DND-41 (cell line): Measurements from ENCODE around the gene SNAPC5.

Experiments
- ATAC-seq: fragments of 200-7000 bp; cut with Tn5 transposase; 3 replicates; pipeline ENCODE4 v1.9.1; 2021; ENCODE audit warnings: low read depth; ENCODE audit not compliant: insufficient read depth
- DNase-seq: peaks from one replicate; pipeline ENCODE4 v3.0.0-alpha.2; 2020
- H2AFZ ChIP-seq: 2 replicates; pipeline ENCODE4 v1.6.0; 2012; ENCODE audit warnings: low read depth, low read length
- H3K27ac ChIP-seq: 2 replicates; pipeline ENCODE4 v1.5.1; 2012; ENCODE audit warnings: low read length, inconsistent platforms
- H3K27me3 ChIP-seq: fragments of 200-600 bp; sonication (generic); 2 replicates; pipeline ENCODE4 v1.6.0; 2012; ENCODE audit warnings: low read length, mild to moderate bottlenecking, inconsistent platforms; ENCODE audit not compliant: insufficient read depth, poor library complexity
- H3K36me3 ChIP-seq: 2 replicates; pipeline ENCODE4 v1.5.1; 2012; ENCODE audit warnings: low read length, inconsistent platforms; ENCODE audit not compliant: insufficient read depth
- H3K4me1 ChIP-seq: 2 replicates; pipeline ENCODE4 v1.5.1; 2012; ENCODE audit warnings: mild to moderate bottlenecking, low read length; ENCODE audit not compliant: insufficient read depth
- H3K4me2 ChIP-seq: 2 replicates; pipeline ENCODE4 v1.6.0; 2012; ENCODE audit warnings: mild to moderate bottlenecking, moderate library complexity, low read length, inconsistent platforms; ENCODE audit not compliant: insufficient read depth
- H3K4me3 ChIP-seq, 2 experiments: fragments of 200-600 bp in 1 of 2; shearing (Covaris generic) in 1 of 2; 2 replicates each; pipeline ENCODE4 v1.5.1; 2012 to 2016; ENCODE audit warnings: inconsistent platforms in 2 of 2, low read length in 2 of 2, mild to moderate bottlenecking in 2 of 2, low read depth in 1 of 2, moderate library complexity in 1 of 2
- H3K79me2 ChIP-seq: 2 replicates; pipeline ENCODE4 v1.6.0; 2012; ENCODE audit warnings: low read length, inconsistent platforms; ENCODE audit not compliant: insufficient read depth
- H3K9ac ChIP-seq: 2 replicates; pipeline ENCODE4 v1.6.0; 2012; ENCODE audit warnings: low read depth, mild to moderate bottlenecking, inconsistent platforms, low read length, moderate library complexity
- H3K9me3 ChIP-seq: 2 replicates; pipeline ENCODE4 v1.5.1; 2012; ENCODE audit warnings: low read length, moderate library complexity, mild to moderate bottlenecking, inconsistent platforms; ENCODE audit not compliant: insufficient read depth, severe bottlenecking
- H4K20me1 ChIP-seq: 2 replicates; pipeline ENCODE4 v1.6.0; 2012; ENCODE audit warnings: low read length; ENCODE audit not compliant: insufficient read depth
- CTCF ChIP-seq: IDR thresholded peaks from 2 replicates; pipeline ENCODE4 v1.5.1; 2012; ENCODE audit warnings: borderline replicate concordance, low read length, moderate library complexity, mild to moderate bottlenecking; ENCODE audit not compliant: poor library complexity, severe bottlenecking; ENCODE audit errors: extremely low read depth
- EZH2 ChIP-seq: IDR thresholded peaks from 3 replicates; pipeline ENCODE4 v1.6.1; 2012; ENCODE audit warnings: borderline replicate concordance, low read depth, mild to moderate bottlenecking, moderate library complexity, low read length, inconsistent platforms; ENCODE audit not compliant: severe bottlenecking

The SNAPC5 gene

GRCh38 chr15:66488525-66488924 is 9.0 kb downstream of the SNAPC5 start:
- TF ChIP-seq CTCF (no peak), EZH2 (no peak)
- Histone ChIP-seq H4K20me1 (peaks cover 5% of the 10 kb centered on the region; the same call in 1 of the 2 replicates), H3K4me3 (no peak overlapping the region), H3K36me3 (peaks cover 90% of the 10 kb centered on the region), H3K9ac (no peak overlapping the region), H3K27ac (no peak overlapping the region), H3K27me3 (no peaks in the 10 kb centered on the region), H3K79me2 (peaks cover 10% of the 10 kb centered on the region; the same call in 1 of the 2 replicates), H3K9me3 (no peaks in the 10 kb centered on the region), H3K4me1 (no peaks in the 10 kb centered on the region), H2AFZ (no peak overlapping the region), H3K4me2 (no peak overlapping the region)
- no peak for ATAC-seq
- no peak for DNase-seq

DNA sequence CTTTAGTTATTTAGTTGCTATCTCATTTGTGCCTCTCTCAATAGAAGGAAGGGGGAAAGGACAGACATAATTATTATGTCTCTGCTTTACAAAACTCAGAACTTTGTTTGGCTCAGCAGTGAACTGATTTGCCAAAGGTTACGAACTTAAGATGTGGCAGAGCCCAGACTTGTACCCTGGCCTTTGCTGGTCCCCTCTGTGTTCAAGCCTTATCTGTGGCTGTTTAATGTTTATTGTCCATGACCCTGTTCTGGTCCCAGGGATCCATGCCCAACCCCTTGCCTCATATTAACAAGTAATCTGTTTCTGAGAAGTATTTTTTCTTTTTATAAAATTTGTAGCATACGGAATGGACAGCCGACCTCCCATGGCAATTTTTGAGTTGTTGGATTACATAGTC is 10.7 kb downstream of the SNAPC5 start:
- no peak for ATAC-seq

DNA sequence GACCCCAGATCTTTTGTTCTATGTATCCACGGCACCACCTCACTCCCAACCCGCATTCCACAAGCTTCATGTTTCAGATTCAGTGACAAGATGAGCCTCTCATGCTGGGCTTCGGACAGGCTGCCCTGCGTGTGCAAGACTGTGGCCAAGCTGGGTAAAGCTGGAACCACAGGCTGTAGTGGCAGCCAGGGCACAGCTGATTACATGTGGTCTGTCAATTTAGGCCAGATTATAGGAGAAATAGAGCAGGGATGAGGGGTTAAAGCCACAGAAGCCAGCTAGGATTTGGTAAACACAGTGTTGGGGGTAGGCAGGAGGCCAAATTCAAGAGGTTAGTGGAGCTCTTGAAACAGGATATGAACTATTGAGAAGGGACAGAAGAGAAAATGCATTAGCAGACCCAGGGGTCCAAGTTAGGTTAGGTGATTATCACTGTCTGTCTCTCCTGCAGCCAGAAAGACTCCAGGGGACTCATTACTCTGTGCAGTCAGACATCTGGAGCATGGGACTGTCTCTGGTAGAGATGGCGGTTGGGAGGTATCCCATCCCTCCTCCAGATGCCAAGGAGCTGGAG is 12.9 kb downstream of the SNAPC5 start:
- H3K9ac ChIP-seq: no peak overlapping the region
- no peak overlapping the region for H3K27ac ChIP-seq
- no peaks in the 10 kb centered on the region for H3K27me3 ChIP-seq
- no peaks in the 10 kb centered on the region for H3K9me3 ChIP-seq
- no peak overlapping the region for H2AFZ ChIP-seq
- H3K36me3 ChIP-seq: peaks cover 82% of the 10 kb centered on the region
- H3K79me2 ChIP-seq: peaks cover 15% of the 10 kb centered on the region
- H3K4me3 ChIP-seq: no peak overlapping the region
- DNase-seq (no peak), ATAC-seq (no peak)
- TF ChIP-seq EZH2: no peak
- TF ChIP-seq CTCF: no peak
- H3K4me2 ChIP-seq: no peak overlapping the region
- no peaks in the 10 kb centered on the region for H3K4me1 ChIP-seq
- H4K20me1 ChIP-seq: 0 out of 2 replicates have a peak, but pooled peaks cover 4% of the 10 kb centered on the region

More for the DNA sequence above, 10.7 kb downstream of the SNAPC5 start:
- Histone ChIP-seq H3K27me3 (no peaks in the 10 kb centered on the region), H3K79me2 (peaks cover 13% of the 10 kb centered on the region), H2AFZ (no peak overlapping the region), H3K4me2 (no peak overlapping the region), H3K4me1 (no peaks in the 10 kb centered on the region), H3K27ac (no peak overlapping the region), H3K36me3 (peaks cover 89% of the 10 kb centered on the region), H3K9me3 (no peaks in the 10 kb centered on the region), H3K4me3 (no peak overlapping the region), H3K9ac (no peak overlapping the region), H4K20me1 (peaks cover 9% of the 10 kb centered on the region; the same call in 1 of the 2 replicates)
- DNase-seq: no peak
- TF ChIP-seq EZH2 (no peak), CTCF (no peak)

GRCh38 chr15:66483131-66483566 is 14.4 kb downstream of the SNAPC5 start:
- Histone ChIP-seq H3K9me3 (no peaks in the 10 kb centered on the region), H3K4me3 (no peak overlapping the region), H3K9ac (no peak overlapping the region), H3K4me1 (no peaks in the 10 kb centered on the region), H3K4me2 (no peak overlapping the region), H2AFZ (no peak overlapping the region), H3K27ac (no peak overlapping the region), H4K20me1 (0 out of 2 replicates have a peak, but pooled peaks cover 4% of the 10 kb centered on the region), H3K36me3 (peaks cover 67% of the 10 kb centered on the region), H3K27me3 (no peaks in the 10 kb centered on the region), H3K79me2 (peaks cover 17% of the 10 kb centered on the region)
- TF ChIP-seq EZH2 (no peak), CTCF (no peak)
- DNase-seq (no peak), ATAC-seq (no peak)
